Measurements from ENCODE around the gene MEIS3.

The MEIS3 gene

DNA sequence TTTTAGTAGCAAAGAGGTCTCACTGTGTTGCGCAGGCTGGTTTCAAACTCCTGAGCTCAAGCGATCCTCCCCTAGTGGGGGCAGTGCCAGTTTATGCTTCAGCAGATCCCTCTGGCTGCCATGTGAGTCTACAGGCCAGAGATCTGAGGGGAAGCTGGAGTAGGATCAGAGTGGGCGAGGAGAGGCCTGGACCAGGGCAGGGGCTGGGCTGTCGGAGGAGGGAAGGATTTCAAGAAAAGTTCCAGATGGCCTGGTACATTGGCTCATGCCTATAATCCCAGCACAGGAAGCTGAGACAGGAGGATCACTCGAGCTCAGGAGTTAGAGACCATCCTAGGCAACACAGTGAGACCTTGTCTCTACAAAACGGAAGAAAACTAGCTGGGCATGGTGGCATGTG is 60.4 kb downstream of the MEIS3 start:
- DNase-seq (ENCODE audit: low spot score) = no peak

DNA sequence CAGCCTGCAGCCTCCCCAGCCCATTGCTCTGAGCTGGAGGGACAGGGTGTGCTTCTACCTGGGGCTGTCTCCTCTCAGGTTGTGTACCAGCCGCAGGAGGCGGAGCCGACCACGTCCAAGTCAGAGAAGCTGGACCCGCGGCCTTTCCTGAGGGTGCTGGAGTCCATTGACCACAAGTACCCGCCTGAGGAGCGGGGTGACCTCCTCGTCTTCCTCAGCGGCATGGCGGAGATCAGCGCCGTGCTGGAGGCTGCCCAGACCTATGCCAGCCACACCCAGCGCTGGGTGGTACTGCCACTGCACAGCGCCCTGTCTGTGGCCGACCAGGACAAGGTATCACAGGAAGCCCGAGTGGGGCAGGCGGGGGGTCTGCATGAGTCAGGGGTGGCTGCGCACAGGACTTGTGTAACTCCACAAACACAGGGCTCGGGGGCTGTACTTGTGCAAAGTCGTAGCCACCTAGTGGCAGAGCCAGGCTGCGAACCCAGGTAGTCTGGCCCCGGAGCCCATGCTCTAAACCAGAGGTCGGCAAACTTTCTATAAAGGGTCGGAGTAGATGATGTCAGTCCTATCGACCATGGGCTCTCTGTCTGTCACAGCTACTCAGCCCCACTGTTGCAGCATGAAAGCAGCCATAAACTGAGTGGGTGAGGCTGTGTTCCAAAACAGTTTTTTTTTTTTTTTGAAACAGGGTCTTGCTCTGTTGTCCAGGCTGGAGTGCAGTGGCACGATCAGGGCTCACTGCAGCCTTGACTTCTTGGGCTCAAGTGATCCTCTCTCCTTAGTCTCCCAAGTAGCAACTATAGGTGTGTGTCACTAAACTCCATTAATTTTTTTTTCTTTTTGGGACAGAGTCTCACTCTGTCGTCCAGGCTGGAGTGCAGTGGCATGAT is 61.3 kb downstream of the MEIS3 start:
- no peak for DNase-seq (ENCODE audit: low spot score)

DNA sequence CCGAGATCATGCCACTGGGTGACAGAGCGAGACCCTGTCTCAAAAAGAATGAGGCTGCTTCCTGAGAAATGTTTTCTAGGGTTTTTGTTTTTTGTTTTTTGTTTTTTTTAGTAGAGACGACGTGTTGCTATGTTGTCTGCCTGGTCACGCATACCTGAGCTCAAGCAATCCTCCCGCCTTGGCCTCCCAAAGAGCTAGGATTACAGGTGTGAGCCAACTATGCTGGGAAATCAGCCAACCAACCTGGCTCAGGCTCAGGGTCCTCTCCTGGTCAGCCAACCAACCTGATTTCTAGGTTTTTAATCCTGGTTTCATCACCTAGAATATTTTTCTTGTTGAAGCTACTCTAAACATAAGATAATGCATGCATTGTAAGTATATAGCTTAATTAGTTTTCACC is 62.4 kb downstream of the MEIS3 start:
- DNase-seq (ENCODE audit: low spot score) = no peak

DNA sequence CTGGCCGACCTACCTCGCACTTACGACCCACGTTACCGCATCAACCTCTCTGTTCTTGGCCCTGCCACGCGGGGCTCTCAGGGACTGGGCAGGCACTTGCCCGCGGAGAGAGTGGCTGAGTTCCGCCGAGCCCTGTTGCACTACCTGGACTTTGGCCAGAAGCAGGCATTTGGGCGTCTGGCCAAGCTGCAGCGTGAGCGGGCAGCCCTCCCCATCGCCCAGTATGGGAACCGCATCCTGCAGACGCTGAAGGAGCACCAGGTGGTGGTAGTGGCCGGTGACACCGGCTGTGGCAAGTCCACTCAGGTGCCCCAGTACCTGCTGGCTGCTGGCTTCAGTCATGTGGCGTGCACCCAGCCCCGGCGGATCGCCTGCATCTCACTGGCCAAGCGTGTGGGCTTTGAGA is 66.0 kb downstream of the MEIS3 start:
- no peak for DNase-seq (ENCODE audit: low spot score)

All from CD4-positive, alpha-beta T cell treated with Interleukin-6 at 100 ng/mL for 8 hours (primary cell).